H1 (cell line): ENCODE measurements around the gene KANSL2. TPM values are rescaled to one million over a fixed set of nuclear protein-coding genes. Genes with fewer than 3 reads are reported as not detected.

Experiments
- CTCF ChIA-PET: fragments of 300-600 bp; sonication (Branson Sonifier 250); formaldehyde crosslinking; loops from one replicate; lab custom pipeline; 2021; ENCODE audit not compliant: partially characterized antibody; lab: Charles Lee
- POLR2A ChIA-PET: fragments of 300-600 bp; sonication (Branson Sonifier 250); formaldehyde crosslinking; loops from one replicate; lab custom pipeline; 2021; ENCODE audit warnings: inconsistent platforms; ENCODE audit not compliant: partially characterized antibody; lab: Charles Lee
- DNase-seq, 2 experiments: peaks; one replicate each; pipeline versions ENCODE4 v3.0.0 to v3.0.0-alpha.2; 2010 to 2022; ENCODE audit warnings: low spot score in 2 of 2, low read depth in 1 of 2, mixed read lengths in 1 of 2
- FAIRE-seq: peaks from 2 replicates; lab custom pipeline; 2011; peaks lifted over from hg19 to GRCh38; lab: Jason Lieb, UNC
- H2AFZ ChIP-seq: 2 replicates; pipeline ENCODE4 v1.8.1; 2012; ENCODE audit warnings: low read length, inconsistent platforms
- H2AK5ac ChIP-seq: 2 replicates; pipeline ENCODE4 v1.6.1; 2013; ENCODE audit warnings: low read depth, low read length
- H2BK120ac ChIP-seq: replicated peaks from 2 replicates; pipeline ENCODE3; 2013; ENCODE audit warnings: low read depth, low read length, inconsistent platforms
- H2BK12ac ChIP-seq: 2 replicates; pipeline ENCODE4 v1.6.1; 2013; ENCODE audit warnings: low read depth, low read length
- H2BK15ac ChIP-seq: 2 replicates; pipeline ENCODE4 v1.6.1; 2013; ENCODE audit warnings: low read length
- H2BK20ac ChIP-seq: 2 replicates; pipeline ENCODE4 v1.6.1; 2013; ENCODE audit warnings: low read length
- H2BK5ac ChIP-seq: 2 replicates; pipeline ENCODE4 v1.6.1; 2013; ENCODE audit warnings: low read depth, low read length
- H3K14ac ChIP-seq: 2 replicates; pipeline ENCODE4 v1.6.1; 2013; ENCODE audit warnings: inconsistent platforms; ENCODE audit not compliant: insufficient read length
- H3K18ac ChIP-seq: 2 replicates; pipeline ENCODE4 v1.6.1; 2013; ENCODE audit warnings: low read length; ENCODE audit errors: extremely low read depth
- H3K23ac ChIP-seq: 2 replicates; pipeline ENCODE4 v1.6.1; 2013; ENCODE audit warnings: inconsistent platforms; ENCODE audit not compliant: insufficient read length
- H3K23me2 ChIP-seq: 2 replicates; pipeline ENCODE4 v1.6.1; 2013; ENCODE audit warnings: low read depth, low read length
- H3K27ac ChIP-seq: 2 replicates; pipeline ENCODE4 v1.6.1; 2011; ENCODE audit warnings: low read depth, low read length, inconsistent platforms
- H3K27me3 ChIP-seq, 4 experiments: replicated peaks in 1 of 4; 1 replicate in 1 of 4; 2 replicates in 3 of 4; pipeline versions ENCODE4 v1.6.1 to v1.8.1; 2011 to 2013; ENCODE audit warnings: low read length in 3 of 4, mild to moderate bottlenecking in 3 of 4, inconsistent platforms in 2 of 4, mixed read lengths in 2 of 4, moderate library complexity in 1 of 4; ENCODE audit not compliant: control insufficient read depth in 3 of 4, insufficient read depth in 3 of 4; ENCODE audit errors: extremely low read depth in 1 of 4
- H3K36me3 ChIP-seq, 4 experiments: 2 replicates each; pipeline versions ENCODE4 v1.6.1 to v1.8.1; 2011 to 2013; ENCODE audit warnings: mild to moderate bottlenecking in 4 of 4, low read length in 3 of 4, moderate library complexity in 2 of 4, control low read depth in 1 of 4, inconsistent platforms in 1 of 4; ENCODE audit not compliant: insufficient read depth in 4 of 4, control insufficient read depth in 2 of 4
- H3K4ac ChIP-seq: replicated peaks from 2 replicates; pipeline ENCODE3; 2013; ENCODE audit warnings: low read length, low read depth, mixed read lengths, inconsistent platforms; ENCODE audit not compliant: insufficient read length
- H3K4me1 ChIP-seq, 4 experiments: replicated peaks in 1 of 4; 1 replicate in 1 of 4; 2 replicates in 3 of 4; pipeline versions ENCODE4 v1.6.1 to v1.8.1; 2011 to 2013; ENCODE audit warnings: low read length in 3 of 4, inconsistent platforms in 2 of 4, mixed read lengths in 1 of 4; ENCODE audit not compliant: insufficient read depth in 4 of 4, control insufficient read depth in 3 of 4
- H3K4me2 ChIP-seq, 2 experiments: 2 replicates each; pipeline versions ENCODE4 v1.6.1 to v1.8.1; 2011 to 2013; ENCODE audit warnings: low read depth in 2 of 2, low read length in 2 of 2, control low read depth in 1 of 2, inconsistent platforms in 1 of 2, mild to moderate bottlenecking in 1 of 2; ENCODE audit not compliant: insufficient read depth in 1 of 2
- H3K4me3 ChIP-seq, 4 experiments: fragments of 200-600, 300-600 bp in 1 of 4; sonication (generic), shearing (Covaris generic), sonication (Bioruptor Twin) in 1 of 4; 2 replicates each; pipeline versions ENCODE4 v1.5.1 to v1.8.1; 2011 to 2016; ENCODE audit warnings: low read length in 4 of 4, low read depth in 3 of 4, control low read depth in 2 of 4, inconsistent platforms in 2 of 4, mild to moderate bottlenecking in 2 of 4, mixed read lengths in 1 of 4, moderate library complexity in 1 of 4; ENCODE audit not compliant: insufficient read depth in 2 of 4; ENCODE audit errors: extremely low read depth in 1 of 4
- H3K56ac ChIP-seq: replicated peaks from 2 replicates; pipeline ENCODE3; 2013; ENCODE audit warnings: low read depth, mild to moderate bottlenecking, mixed read lengths, low read length, inconsistent platforms; ENCODE audit not compliant: insufficient read length
- H3K79me1 ChIP-seq: 2 replicates; pipeline ENCODE4 v1.6.1; 2013; ENCODE audit warnings: low read depth, low read length, control low read depth
- H3K79me2 ChIP-seq, 2 experiments: 2 replicates each; pipeline versions ENCODE4 v1.6.1 to v1.8.1; 2012 to 2013; ENCODE audit warnings: low read length in 2 of 2, mild to moderate bottlenecking in 2 of 2, inconsistent platforms in 1 of 2; ENCODE audit not compliant: insufficient read depth in 2 of 2, control insufficient read depth in 1 of 2
- H3K9ac ChIP-seq, 4 experiments: replicated peaks in 1 of 4; 1 replicate in 1 of 4; 2 replicates in 3 of 4; pipeline versions ENCODE4 v1.6.1 to v1.8.1; 2011 to 2013; ENCODE audit warnings: low read depth in 3 of 4, low read length in 3 of 4, control low read depth in 2 of 4, mild to moderate bottlenecking in 2 of 4, moderate library complexity in 2 of 4, inconsistent platforms in 1 of 4; ENCODE audit errors: extremely low read depth in 1 of 4
- H3K9me3 ChIP-seq, 2 experiments: 2 replicates each; pipeline versions ENCODE4 v1.6.1 to v1.8.1; 2012 to 2013; ENCODE audit warnings: mild to moderate bottlenecking in 2 of 2, moderate library complexity in 2 of 2, control low read depth in 1 of 2, inconsistent platforms in 1 of 2, low read depth in 1 of 2, low read length in 1 of 2, mixed read lengths in 1 of 2; ENCODE audit not compliant: insufficient read depth in 2 of 2
- H4K20me1 ChIP-seq, 2 experiments: replicated peaks in 1 of 2; 2 replicates each; pipeline versions ENCODE3 to v1.8.1; 2011 to 2013; ENCODE audit warnings: inconsistent platforms in 2 of 2, low read length in 2 of 2, mild to moderate bottlenecking in 1 of 2; ENCODE audit not compliant: insufficient read depth in 2 of 2, control insufficient read depth in 1 of 2
- H4K5ac ChIP-seq: 2 replicates; pipeline ENCODE4 v1.6.1; 2013; ENCODE audit warnings: low read length, low read depth, mixed read lengths, inconsistent platforms; ENCODE audit not compliant: insufficient read length
- H4K8ac ChIP-seq: 2 replicates; pipeline ENCODE4 v1.8.0; 2013; ENCODE audit warnings: mild to moderate bottlenecking, moderate library complexity, low read length, inconsistent platforms; ENCODE audit not compliant: insufficient read depth; ENCODE audit errors: extremely low read depth
- H4K91ac ChIP-seq: replicated peaks from 2 replicates; pipeline ENCODE3; 2013; ENCODE audit warnings: low read length, mixed read lengths, inconsistent platforms; ENCODE audit not compliant: insufficient read length
- BACH1 ChIP-seq: IDR thresholded peaks from 2 replicates; pipeline ENCODE4 v1.6.1; 2012; ENCODE audit warnings: low read length, improper control_type of control experiment
- CBX5 ChIP-seq: fragments of 300-800, 300-1000 bp; sonication (generic); IDR thresholded peaks from 2 replicates; pipeline ENCODE4 v1.7.1; 2016; ENCODE audit warnings: antibody characterized with exemption, low read length, low read depth
- CEBPB ChIP-seq: IDR thresholded peaks from 2 replicates; pipeline ENCODE4 v1.6.1; 2012; ENCODE audit warnings: low read depth, low read length
- CHD1 ChIP-seq: IDR thresholded peaks from 2 replicates; pipeline ENCODE4 v1.6.1; 2012; ENCODE audit warnings: low read depth, low read length, improper control_type of control experiment
- CREB1 ChIP-seq: IDR thresholded peaks from 2 replicates; pipeline ENCODE4 v1.6.1; 2012; ENCODE audit warnings: inconsistent platforms
- FOSL1 ChIP-seq: IDR thresholded peaks from 2 replicates; pipeline ENCODE4 v1.6.1; 2011; ENCODE audit warnings: mild to moderate bottlenecking, low read depth, low read length, moderate library complexity; ENCODE audit not compliant: insufficient read depth
- GTF2F1 ChIP-seq: IDR thresholded peaks from 2 replicates; pipeline ENCODE4 v1.6.1; 2012; ENCODE audit warnings: low read depth, low read length, improper control_type of control experiment, borderline replicate concordance
- KDM4A ChIP-seq: IDR thresholded peaks from one replicate; pipeline ENCODE4 v1.7.1; 2012; ENCODE audit warnings: low read depth, mild to moderate bottlenecking, moderate library complexity, low read length, inconsistent platforms; ENCODE audit not compliant: severe bottlenecking
- POU5F1 ChIP-seq: IDR thresholded peaks from 2 replicates; pipeline ENCODE4 v1.6.1; 2011; ENCODE audit warnings: low read depth, mild to moderate bottlenecking, low read length, moderate library complexity
- RAD21 ChIP-seq, 2 experiments: IDR thresholded peaks in 1 of 2; conservative IDR thresholded peaks in 1 of 2; 2 replicates each; pipeline ENCODE4 v1.6.1; 2011; ENCODE audit warnings: low read depth in 2 of 2, low read length in 2 of 2, improper control_type of control experiment in 1 of 2, inconsistent platforms in 1 of 2, mild to moderate bottlenecking in 1 of 2, moderate library complexity in 1 of 2
- SAP30 ChIP-seq: fragments of 300-600 bp; sonication (generic); IDR thresholded peaks from 2 replicates; pipeline ENCODE4 v1.7.1; 2012; ENCODE audit warnings: low read length, moderate library complexity, mild to moderate bottlenecking, inconsistent platforms; ENCODE audit not compliant: insufficient read depth, insufficient replicate concordance
- SUZ12 ChIP-seq: fragments of 200-600 bp; sonication (generic); IDR thresholded peaks from 2 replicates; pipeline ENCODE4 v1.6.1; 2012; ENCODE audit warnings: mild to moderate bottlenecking, inconsistent platforms, low read length, moderate library complexity, mixed read lengths
- TAF7 ChIP-seq: optimal IDR thresholded peaks from 2 replicates; pipeline ENCODE3; 2011; ENCODE audit warnings: low read depth, mild to moderate bottlenecking, inconsistent platforms, low read length, moderate library complexity, borderline replicate concordance
- ZNF274 ChIP-seq: IDR thresholded peaks from 2 replicates; pipeline ENCODE4 v1.7.0; 2012; ENCODE audit warnings: low read length, borderline replicate concordance; ENCODE audit errors: extremely low read depth
- WGBS, 2 experiments: shearing (Covaris generic) in 1 of 2; methylation state at CpG; one replicate each; pipeline versions ENCODE4 v1.1.6 to v1.1.7; 2013 to 2015; ENCODE audit warnings: low lambda C conversion rate in 2 of 2, mixed read lengths in 2 of 2, inconsistent platforms in 1 of 2, low coverage in 1 of 2, missing lambda C conversion rate in 1 of 2; ENCODE audit not compliant: insufficient replicate concordance in 2 of 2, insufficient coverage in 1 of 2, insufficient read length in 1 of 2; ENCODE audit errors: extremely low coverage in 1 of 2, missing lambda C conversion rate in 1 of 2; 5-methylcytosine and 5-hydroxymethylcytosine counted together
- polyA plus RNA-seq, 7 experiments: library from polyadenylated mRNA; depleted of rRNA in 3 of 7; stranded (reverse) in 5 of 7; unstranded in 2 of 7; fragments of >200 nt in 5 of 7; fragments of 200-250 nt in 2 of 7; gene quantifications; 1 replicate in 5 of 7; 2 replicates in 1 of 7; 4 replicates in 1 of 7; pipeline versions ENCODE4 v1.2.1 to v1.2.3, GENCODE V29; 2011 to 2013; ENCODE audit warnings: missing spikeins in 2 of 7, mixed read lengths in 2 of 7
- total RNA-seq: library from RNA; stranded (reverse); fragmentation: NEBNext Ultra II Directional; extraction: Animal tissue kit (Norgen Biotek cat#: 25700); gene quantifications from 2 replicates; pipeline ENCODE4 v1.2.1, GENCODE V29; 2021

The KANSL2 gene
- total and polyA plus RNA-seq, 2 of the 8 experiments (the other 6 are each of a cell fraction or from before 2014, with no cell fraction given): 48.4 to 50.7 TPM

- H3K9ac ChIP-seq: no peak overlapping the region
- DNase-seq (no peak), FAIRE-seq (no peak)
- H3K27me3 ChIP-seq: no peaks in the 10 kb centered on the region
- no peaks in the 10 kb centered on the region for H3K9me3 ChIP-seq
- H4K8ac ChIP-seq: no peak overlapping the region
- H2AFZ ChIP-seq: no peak overlapping the region
- H3K23me2 ChIP-seq: 0 out of 2 replicates have a peak, but pooled peaks cover 3% of the 10 kb centered on the region
- H2BK12ac ChIP-seq: no peak overlapping the region
- peaks cover 0 to 11% of the 10 kb centered on the region in 2 experiments for H4K20me1 ChIP-seq
- no peak overlapping the region for H3K23ac ChIP-seq
- ChIA-PET CTCF (no interaction called here), POLR2A (interaction anchor here (1.3 to 2.0 kb wide), 4 partner anchors 9 to 138 kb away, joined by 3 to 8 read pairs (median 4); no protein-coding TSS in a partner anchor)
- H2AK5ac ChIP-seq: no peak overlapping the region
- H3K27ac ChIP-seq: no peak overlapping the region
- no peak overlapping the region for H4K5ac ChIP-seq
- no peak overlapping the region for H3K4me3 ChIP-seq
- no peak overlapping the region for H3K14ac ChIP-seq
- peaks cover 2 to 24% (median 11%) of the 10 kb centered on the region in 4 experiments; a peak in 5 of 8 replicates for H3K36me3 ChIP-seq
- H2BK5ac ChIP-seq: no peak overlapping the region
- no peak overlapping the region for H2BK20ac ChIP-seq
- H3K56ac ChIP-seq: no peak overlapping the region
- no peak overlapping the region for H3K4ac ChIP-seq
- H2BK15ac ChIP-seq: no peak overlapping the region
- no peak overlapping the region for H3K18ac ChIP-seq
- H3K79me2 ChIP-seq: peaks cover 8 to 19% of the 10 kb centered on the region in 2 experiments
- no peak overlapping the region for H4K91ac ChIP-seq
- no peak overlapping the region for H2BK120ac ChIP-seq
- H3K79me1 ChIP-seq: peaks cover 9% of the 10 kb centered on the region; the same call in 1 of the 2 replicates
- 63% methylated on average over 3 of the region's 3 CpGs; no CpG with 5 or more reads in 1 of the 2 experiments for WGBS, 2 experiments
- no peaks in the 10 kb centered on the region for H3K4me1 ChIP-seq
- H3K4me2 ChIP-seq: no peak overlapping the region
- TF ChIP-seq CREB1: no peak
- no peak for TF ChIP-seq CHD1
- no peak for TF ChIP-seq RAD21 (IDR thresholded peaks at IDR 0.05 in 1 of 2, conservative IDR thresholded peaks at IDR 0.05 in 1 of 2; ENCODE audit: low read depth in 2 of 2, low read length in 2 of 2)
- no peak for TF ChIP-seq CEBPB
- no peak for TF ChIP-seq BACH1
- no peak for TF ChIP-seq POU5F1
- no peak for TF ChIP-seq GTF2F1
- TF ChIP-seq ZNF274: no peak
- no peak for TF ChIP-seq KDM4A
- TF ChIP-seq SAP30: no peak
- TF ChIP-seq CBX5: no peak
- TF ChIP-seq TAF7: no peak
- TF ChIP-seq FOSL1: no peak
- no peak for TF ChIP-seq SUZ12
Observed at GRCh38 chr12:48686037-48686595, 4.1 kb upstream of the KANSL2 start.
